GM23338 (cell line): Measurements from ENCODE around the gene KCNAB1. TPM values are rescaled to one million over a fixed set of nuclear protein-coding genes. Genes with fewer than 3 reads are reported as not detected.

Experiments used
- ATAC-seq: fragments of 200-7000 bp; cut with Tn5 transposase; 3 replicates; pipeline ENCODE4 v1.9.1; 2020
- DNase-seq: peaks from one replicate; pipeline ENCODE4 v3.0.0-alpha.2; 2015; ENCODE audit warnings: low spot score
- H2AFZ ChIP-seq: fragments of 200-600 bp; sonication (generic); 2 replicates; pipeline ENCODE4 v1.8.0; 2016; ENCODE audit warnings: antibody characterized with exemption, mild to moderate bottlenecking, moderate library complexity
- H3F3A ChIP-seq: fragments of 200-600 bp; sonication (generic); replicated peaks from 2 replicates; pipeline ENCODE4 v1.8.0; 2017; ENCODE audit warnings: antibody characterized with exemption, mixed run types, low read depth
- H3K27ac ChIP-seq: fragments of 200-600 bp; sonication (generic); 2 replicates; pipeline ENCODE4 v1.6.1; 2016; ENCODE audit warnings: low read depth
- H3K27me3 ChIP-seq: fragments of 200-600 bp; sonication (generic); 2 replicates; pipeline ENCODE4 v1.8.0; 2016; ENCODE audit warnings: mild to moderate bottlenecking, mixed run types, moderate library complexity; ENCODE audit not compliant: insufficient read depth
- H3K36me3 ChIP-seq: fragments of 200-600 bp; sonication (generic); 2 replicates; pipeline ENCODE4 v1.8.0; 2016; ENCODE audit warnings: mild to moderate bottlenecking; ENCODE audit not compliant: insufficient read depth
- H3K4me1 ChIP-seq: fragments of 200-600 bp; sonication (generic); 2 replicates; pipeline ENCODE4 v1.8.0; 2016; ENCODE audit warnings: mild to moderate bottlenecking, moderate library complexity; ENCODE audit not compliant: insufficient read depth
- H3K4me2 ChIP-seq: fragments of 200-600 bp; sonication (generic); 2 replicates; pipeline ENCODE4 v1.7.1; 2017; ENCODE audit warnings: mixed run types
- H3K4me3 ChIP-seq: fragments of 200-600 bp; sonication (generic); 2 replicates; pipeline ENCODE4 v1.6.1; 2016; ENCODE audit warnings: mixed run types
- H3K79me2 ChIP-seq: fragments of 200-600 bp; sonication (generic); replicated peaks from 2 replicates; pipeline ENCODE4 v1.8.0; 2017; ENCODE audit warnings: mild to moderate bottlenecking; ENCODE audit not compliant: insufficient read depth
- H3K9me2 ChIP-seq: fragments of 200-600 bp; sonication (generic); 2 replicates; pipeline ENCODE4 v1.8.0; 2017; ENCODE audit not compliant: insufficient read depth
- H4K20me1 ChIP-seq: fragments of 200-600 bp; sonication (generic); replicated peaks from 2 replicates; pipeline ENCODE4 v1.8.0; 2017; ENCODE audit warnings: mild to moderate bottlenecking; ENCODE audit not compliant: insufficient read depth
- H3K27ac Mint-ChIP-seq: 2 replicates; pipeline ENCODE4 v1.8.0; 2020; ENCODE audit warnings: inconsistent platforms, mild to moderate bottlenecking, moderate library complexity, mixed read lengths
- H3K27me3 Mint-ChIP-seq: 3 replicates; pipeline ENCODE4 v1.8.0; 2022; ENCODE audit warnings: low read depth, mild to moderate bottlenecking, moderate library complexity, mixed read lengths, inconsistent platforms; ENCODE audit not compliant: insufficient read depth, poor library complexity
- H3K36me3 Mint-ChIP-seq: 3 replicates; pipeline ENCODE4 v1.8.0; 2021; ENCODE audit warnings: low read depth, mild to moderate bottlenecking, inconsistent platforms, moderate library complexity, mixed read lengths
- H3K4me1 Mint-ChIP-seq: 3 replicates; pipeline ENCODE4 v1.8.0; 2020; ENCODE audit warnings: mild to moderate bottlenecking, inconsistent platforms, mixed read lengths
- H3K4me3 Mint-ChIP-seq: 3 replicates; pipeline ENCODE4 v1.8.0; 2021; ENCODE audit warnings: moderate library complexity, mild to moderate bottlenecking, inconsistent platforms, mixed read lengths
- H3K9me3 Mint-ChIP-seq: 3 replicates; pipeline ENCODE4 v1.8.0; 2020; ENCODE audit warnings: moderate library complexity, mild to moderate bottlenecking, inconsistent platforms, mixed read lengths
- CREB1 ChIP-seq: fragments of 250-450 bp; sonication (Bioruptor Pico); IDR thresholded peaks from 2 replicates; pipeline ENCODE4 v1.5.0; 2020; ENCODE audit warnings: low read depth, mild to moderate bottlenecking, moderate library complexity
- EZH2 ChIP-seq: fragments of 200-600 bp; sonication (generic); IDR thresholded peaks from one replicate; pipeline ENCODE4 v1.8.0; 2017; ENCODE audit warnings: antibody characterized with exemption, mild to moderate bottlenecking, low read depth; ENCODE audit not compliant: unreplicated experiment
- EZH2phosphoT487 ChIP-seq: fragments of 200-600 bp; sonication (generic); IDR thresholded peaks from one replicate; pipeline ENCODE4 v1.8.1; 2018; ENCODE audit warnings: antibody characterized with exemption; ENCODE audit not compliant: unreplicated experiment
- JUNB ChIP-seq: IDR thresholded peaks from one replicate; pipeline ENCODE4 v1.6.1; 2016; ENCODE audit warnings: antibody characterized with exemption; ENCODE audit not compliant: unreplicated experiment
- NANOG ChIP-seq: IDR thresholded peaks from 2 replicates; pipeline ENCODE4 v1.6.1; 2016; ENCODE audit warnings: antibody characterized with exemption, borderline replicate concordance
- POLR2AphosphoS5 ChIP-seq: IDR thresholded peaks from 2 replicates; pipeline ENCODE4 v1.6.1; 2016; ENCODE audit warnings: antibody characterized with exemption, low read depth
- STAT1 ChIP-seq: IDR thresholded peaks from one replicate; pipeline ENCODE4 v1.6.1; 2016; ENCODE audit warnings: antibody characterized with exemption; ENCODE audit not compliant: unreplicated experiment
- ZNF114 ChIP-seq: fragments of 250-450 bp; sonication (Bioruptor Pico); IDR thresholded peaks from 2 replicates; pipeline ENCODE4 v1.5.0; 2020; ENCODE audit warnings: mild to moderate bottlenecking, moderate library complexity
- ZNF331 ChIP-seq: fragments of 250-450 bp; sonication (Bioruptor Pico); IDR thresholded peaks from 2 replicates; pipeline ENCODE4 v1.5.0; 2020; ENCODE audit warnings: low read depth, mild to moderate bottlenecking, moderate library complexity
- polyA plus RNA-seq: library from polyadenylated mRNA; unstranded; fragments of >200 nt; fragmentation: Nextera tagmentation; extraction: Ambion mirVana; gene quantifications from 2 replicates; pipeline ENCODE4 v1.2.1, GENCODE V29; 2016
- total RNA-seq: library from RNA; depleted of rRNA; stranded (reverse); fragments of >200 nt; shearing (Covaris generic); gene quantifications from 2 replicates; pipeline ENCODE4 v1.2.3, GENCODE V29; 2014
- TF ChIP-seq, protein P1 (sequence below), 2 experiments: fragments of 200-600 bp in 1 of 2; sonication (generic) in 1 of 2; conservative IDR thresholded peaks; 2 replicates each; pipeline versions ENCODE4 v1.5.1 to v1.6.1; 2016 to 2017; ENCODE audit warnings: antibody characterized with exemption in 2 of 2, low read depth in 2 of 2, mild to moderate bottlenecking in 2 of 2, moderate library complexity in 1 of 2
- TF ChIP-seq, protein P2 (sequence below): IDR thresholded peaks from one replicate; pipeline ENCODE4 v1.6.1; 2018; ENCODE audit warnings: antibody characterized with exemption; ENCODE audit not compliant: unreplicated experiment
- TF ChIP-seq, protein P3 (sequence below): fragments of 250-450 bp; sonication (Bioruptor Pico); IDR thresholded peaks from 2 replicates; pipeline ENCODE4 v1.5.0; 2020; ENCODE audit warnings: mild to moderate bottlenecking, moderate library complexity
- TF ChIP-seq, protein P4 (sequence below): IDR thresholded peaks from 2 replicates; pipeline ENCODE4 v1.6.1; 2016; ENCODE audit warnings: antibody characterized with exemption

KCNAB1 gene
- total and polyA plus RNA-seq, 2 experiments from 2014 or later = 0.69 to 2.6 TPM

DNA sequence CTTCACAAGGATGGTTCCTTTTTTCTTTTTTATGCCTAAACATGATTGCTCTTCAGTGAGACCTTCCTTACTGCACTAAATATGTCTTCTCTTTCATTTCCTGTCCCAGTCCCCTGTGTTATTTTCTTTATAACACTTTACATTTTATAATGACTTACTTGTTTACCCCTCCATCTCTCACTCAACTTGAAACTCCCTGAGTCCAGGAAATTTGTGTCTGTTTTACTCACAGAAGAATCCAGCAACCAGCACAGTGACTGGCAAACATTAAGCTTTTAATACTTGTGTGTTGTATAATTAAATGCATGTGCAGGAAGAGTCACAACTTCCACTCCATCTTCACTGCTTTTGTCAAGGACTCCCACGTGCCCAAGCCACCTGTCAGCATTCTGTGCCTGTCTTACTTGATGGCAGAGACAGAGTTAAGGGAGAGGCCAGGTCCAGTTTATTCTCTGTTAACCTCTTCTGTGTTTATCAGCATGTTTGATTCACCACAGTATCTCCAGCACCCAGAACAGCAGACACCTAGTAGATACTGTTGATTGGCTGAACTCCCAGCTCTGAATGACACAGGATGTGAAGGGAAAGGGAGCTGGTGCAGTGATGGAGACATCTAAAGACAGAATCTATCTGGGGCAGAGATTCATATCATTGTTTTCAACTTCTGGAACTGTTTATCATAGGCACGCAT lies 391.8 kb downstream of the KCNAB1 start:
- Histone ChIP-seq H2AFZ (no peak overlapping the region), H3K79me2 (no peaks in the 10 kb centered on the region), H3K9me2 (no peaks in the 10 kb centered on the region), H3F3A (no peaks in the 10 kb centered on the region), H3K27me3 (no peaks in the 10 kb centered on the region), H4K20me1 (no peaks in the 10 kb centered on the region), H3K4me2 (no peak overlapping the region), H3K27ac (no peak overlapping the region), H3K4me1 (peaks cover 43% of the 10 kb centered on the region), H3K36me3 (no peaks in the 10 kb centered on the region), H3K4me3 (no peak overlapping the region)
- DNase-seq (no peak), ATAC-seq (no peak)
- Mint-ChIP-seq H3K36me3 (no peaks in the 10 kb centered on the region; the same call in 2 of the 3 replicates), H3K9me3 (no peaks in the 10 kb centered on the region), H3K4me1 (peaks cover 34% of the 10 kb centered on the region), H3K27me3 (peaks cover 1% of the 10 kb centered on the region), H3K4me3 (no peak overlapping the region), H3K27ac (no peak overlapping the region)
- TF ChIP-seq STAT1 = no peak
- no peak for TF ChIP-seq NANOG
- TF ChIP-seq, protein P1, sequence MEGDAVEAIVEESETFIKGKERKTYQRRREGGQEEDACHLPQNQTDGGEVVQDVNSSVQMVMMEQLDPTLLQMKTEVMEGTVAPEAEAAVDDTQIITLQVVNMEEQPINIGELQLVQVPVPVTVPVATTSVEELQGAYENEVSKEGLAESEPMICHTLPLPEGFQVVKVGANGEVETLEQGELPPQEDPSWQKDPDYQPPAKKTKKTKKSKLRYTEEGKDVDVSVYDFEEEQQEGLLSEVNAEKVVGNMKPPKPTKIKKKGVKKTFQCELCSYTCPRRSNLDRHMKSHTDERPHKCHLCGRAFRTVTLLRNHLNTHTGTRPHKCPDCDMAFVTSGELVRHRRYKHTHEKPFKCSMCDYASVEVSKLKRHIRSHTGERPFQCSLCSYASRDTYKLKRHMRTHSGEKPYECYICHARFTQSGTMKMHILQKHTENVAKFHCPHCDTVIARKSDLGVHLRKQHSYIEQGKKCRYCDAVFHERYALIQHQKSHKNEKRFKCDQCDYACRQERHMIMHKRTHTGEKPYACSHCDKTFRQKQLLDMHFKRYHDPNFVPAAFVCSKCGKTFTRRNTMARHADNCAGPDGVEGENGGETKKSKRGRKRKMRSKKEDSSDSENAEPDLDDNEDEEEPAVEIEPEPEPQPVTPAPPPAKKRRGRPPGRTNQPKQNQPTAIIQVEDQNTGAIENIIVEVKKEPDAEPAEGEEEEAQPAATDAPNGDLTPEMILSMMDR (conservative IDR thresholded peaks at IDR 0.05; ENCODE audit: low read depth in 2 of 2) = no peak
- no peak for TF ChIP-seq POLR2AphosphoS5
- no peak for TF ChIP-seq EZH2phosphoT487
- TF ChIP-seq EZH2 = no peak
- TF ChIP-seq, protein P2, sequence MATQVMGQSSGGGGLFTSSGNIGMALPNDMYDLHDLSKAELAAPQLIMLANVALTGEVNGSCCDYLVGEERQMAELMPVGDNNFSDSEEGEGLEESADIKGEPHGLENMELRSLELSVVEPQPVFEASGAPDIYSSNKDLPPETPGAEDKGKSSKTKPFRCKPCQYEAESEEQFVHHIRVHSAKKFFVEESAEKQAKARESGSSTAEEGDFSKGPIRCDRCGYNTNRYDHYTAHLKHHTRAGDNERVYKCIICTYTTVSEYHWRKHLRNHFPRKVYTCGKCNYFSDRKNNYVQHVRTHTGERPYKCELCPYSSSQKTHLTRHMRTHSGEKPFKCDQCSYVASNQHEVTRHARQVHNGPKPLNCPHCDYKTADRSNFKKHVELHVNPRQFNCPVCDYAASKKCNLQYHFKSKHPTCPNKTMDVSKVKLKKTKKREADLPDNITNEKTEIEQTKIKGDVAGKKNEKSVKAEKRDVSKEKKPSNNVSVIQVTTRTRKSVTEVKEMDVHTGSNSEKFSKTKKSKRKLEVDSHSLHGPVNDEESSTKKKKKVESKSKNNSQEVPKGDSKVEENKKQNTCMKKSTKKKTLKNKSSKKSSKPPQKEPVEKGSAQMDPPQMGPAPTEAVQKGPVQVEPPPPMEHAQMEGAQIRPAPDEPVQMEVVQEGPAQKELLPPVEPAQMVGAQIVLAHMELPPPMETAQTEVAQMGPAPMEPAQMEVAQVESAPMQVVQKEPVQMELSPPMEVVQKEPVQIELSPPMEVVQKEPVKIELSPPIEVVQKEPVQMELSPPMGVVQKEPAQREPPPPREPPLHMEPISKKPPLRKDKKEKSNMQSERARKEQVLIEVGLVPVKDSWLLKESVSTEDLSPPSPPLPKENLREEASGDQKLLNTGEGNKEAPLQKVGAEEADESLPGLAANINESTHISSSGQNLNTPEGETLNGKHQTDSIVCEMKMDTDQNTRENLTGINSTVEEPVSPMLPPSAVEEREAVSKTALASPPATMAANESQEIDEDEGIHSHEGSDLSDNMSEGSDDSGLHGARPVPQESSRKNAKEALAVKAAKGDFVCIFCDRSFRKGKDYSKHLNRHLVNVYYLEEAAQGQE = no peak
- no peak for TF ChIP-seq CREB1 (CRISPR knock-in tag)
- TF ChIP-seq, protein P3, sequence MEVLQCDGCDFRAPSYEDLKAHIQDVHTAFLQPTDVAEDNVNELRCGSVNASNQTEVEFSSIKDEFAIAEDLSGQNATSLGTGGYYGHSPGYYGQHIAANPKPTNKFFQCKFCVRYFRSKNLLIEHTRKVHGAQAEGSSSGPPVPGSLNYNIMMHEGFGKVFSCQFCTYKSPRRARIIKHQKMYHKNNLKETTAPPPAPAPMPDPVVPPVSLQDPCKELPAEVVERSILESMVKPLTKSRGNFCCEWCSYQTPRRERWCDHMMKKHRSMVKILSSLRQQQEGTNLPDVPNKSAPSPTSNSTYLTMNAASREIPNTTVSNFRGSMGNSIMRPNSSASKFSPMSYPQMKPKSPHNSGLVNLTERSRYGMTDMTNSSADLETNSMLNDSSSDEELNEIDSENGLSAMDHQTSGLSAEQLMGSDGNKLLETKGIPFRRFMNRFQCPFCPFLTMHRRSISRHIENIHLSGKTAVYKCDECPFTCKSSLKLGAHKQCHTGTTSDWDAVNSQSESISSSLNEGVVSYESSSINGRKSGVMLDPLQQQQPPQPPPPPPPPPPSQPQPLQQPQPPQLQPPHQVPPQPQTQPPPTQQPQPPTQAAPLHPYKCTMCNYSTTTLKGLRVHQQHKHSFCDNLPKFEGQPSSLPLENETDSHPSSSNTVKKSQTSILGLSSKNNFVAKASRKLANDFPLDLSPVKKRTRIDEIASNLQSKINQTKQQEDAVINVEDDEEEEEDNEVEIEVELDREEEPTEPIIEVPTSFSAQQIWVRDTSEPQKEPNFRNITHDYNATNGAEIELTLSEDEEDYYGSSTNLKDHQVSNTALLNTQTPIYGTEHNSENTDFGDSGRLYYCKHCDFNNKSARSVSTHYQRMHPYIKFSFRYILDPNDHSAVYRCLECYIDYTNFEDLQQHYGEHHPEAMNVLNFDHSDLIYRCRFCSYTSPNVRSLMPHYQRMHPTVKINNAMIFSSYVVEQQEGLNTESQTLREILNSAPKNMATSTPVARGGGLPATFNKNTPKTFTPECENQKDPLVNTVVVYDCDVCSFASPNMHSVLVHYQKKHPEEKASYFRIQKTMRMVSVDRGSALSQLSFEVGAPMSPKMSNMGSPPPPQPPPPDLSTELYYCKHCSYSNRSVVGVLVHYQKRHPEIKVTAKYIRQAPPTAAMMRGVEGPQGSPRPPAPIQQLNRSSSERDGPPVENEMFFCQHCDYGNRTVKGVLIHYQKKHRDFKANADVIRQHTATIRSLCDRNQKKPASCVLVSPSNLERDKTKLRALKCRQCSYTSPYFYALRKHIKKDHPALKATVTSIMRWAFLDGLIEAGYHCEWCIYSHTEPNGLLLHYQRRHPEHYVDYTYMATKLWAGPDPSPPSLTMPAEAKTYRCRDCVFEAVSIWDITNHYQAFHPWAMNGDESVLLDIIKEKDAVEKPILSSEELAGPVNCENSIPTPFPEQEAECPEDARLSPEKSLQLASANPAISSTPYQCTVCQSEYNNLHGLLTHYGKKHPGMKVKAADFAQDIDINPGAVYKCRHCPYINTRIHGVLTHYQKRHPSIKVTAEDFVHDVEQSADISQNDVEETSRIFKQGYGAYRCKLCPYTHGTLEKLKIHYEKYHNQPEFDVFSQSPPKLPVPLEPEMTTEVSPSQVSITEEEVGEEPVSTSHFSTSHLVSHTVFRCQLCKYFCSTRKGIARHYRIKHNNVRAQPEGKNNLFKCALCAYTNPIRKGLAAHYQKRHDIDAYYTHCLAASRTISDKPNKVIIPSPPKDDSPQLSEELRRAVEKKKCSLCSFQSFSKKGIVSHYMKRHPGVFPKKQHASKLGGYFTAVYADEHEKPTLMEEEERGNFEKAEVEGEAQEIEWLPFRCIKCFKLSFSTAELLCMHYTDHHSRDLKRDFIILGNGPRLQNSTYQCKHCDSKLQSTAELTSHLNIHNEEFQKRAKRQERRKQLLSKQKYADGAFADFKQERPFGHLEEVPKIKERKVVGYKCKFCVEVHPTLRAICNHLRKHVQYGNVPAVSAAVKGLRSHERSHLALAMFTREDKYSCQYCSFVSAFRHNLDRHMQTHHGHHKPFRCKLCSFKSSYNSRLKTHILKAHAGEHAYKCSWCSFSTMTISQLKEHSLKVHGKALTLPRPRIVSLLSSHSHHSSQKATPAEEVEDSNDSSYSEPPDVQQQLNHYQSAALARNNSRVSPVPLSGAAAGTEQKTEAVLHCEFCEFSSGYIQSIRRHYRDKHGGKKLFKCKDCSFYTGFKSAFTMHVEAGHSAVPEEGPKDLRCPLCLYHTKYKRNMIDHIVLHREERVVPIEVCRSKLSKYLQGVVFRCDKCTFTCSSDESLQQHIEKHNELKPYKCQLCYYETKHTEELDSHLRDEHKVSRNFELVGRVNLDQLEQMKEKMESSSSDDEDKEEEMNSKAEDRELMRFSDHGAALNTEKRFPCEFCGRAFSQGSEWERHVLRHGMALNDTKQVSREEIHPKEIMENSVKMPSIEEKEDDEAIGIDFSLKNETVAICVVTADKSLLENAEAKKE = no peak
- TF ChIP-seq JUNB = no peak
- no peak for TF ChIP-seq ZNF331 (CRISPR knock-in tag)
- TF ChIP-seq, protein P4, sequence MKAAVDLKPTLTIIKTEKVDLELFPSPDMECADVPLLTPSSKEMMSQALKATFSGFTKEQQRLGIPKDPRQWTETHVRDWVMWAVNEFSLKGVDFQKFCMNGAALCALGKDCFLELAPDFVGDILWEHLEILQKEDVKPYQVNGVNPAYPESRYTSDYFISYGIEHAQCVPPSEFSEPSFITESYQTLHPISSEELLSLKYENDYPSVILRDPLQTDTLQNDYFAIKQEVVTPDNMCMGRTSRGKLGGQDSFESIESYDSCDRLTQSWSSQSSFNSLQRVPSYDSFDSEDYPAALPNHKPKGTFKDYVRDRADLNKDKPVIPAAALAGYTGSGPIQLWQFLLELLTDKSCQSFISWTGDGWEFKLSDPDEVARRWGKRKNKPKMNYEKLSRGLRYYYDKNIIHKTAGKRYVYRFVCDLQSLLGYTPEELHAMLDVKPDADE = no peak
- TF ChIP-seq ZNF114 (CRISPR knock-in tag) = no peak
